Mucosa of descending colon (tissue), 3 donors: ENCODE measurements around the gene IL27RA. TPM values are rescaled to one million over a fixed set of nuclear protein-coding genes. Genes with fewer than 3 reads are reported as not detected.
"Not testable (repeated sequence)": the region's sequence is repeated elsewhere in the genome, so short reads cannot be mapped to it uniquely, and the experiment has no call there.

Experiments used
- ATAC-seq: fragments of 200-7000 bp; cut with Tn5 transposase; one replicate; pipeline ENCODE4 v1.9.1; 2020; ENCODE audit warnings: mild to moderate bottlenecking, moderate library complexity
- DNase-seq, 3 donors: peaks; one replicate each; pipeline ENCODE4 v3.0.0-alpha.2; 2020
- H3K36me3 ChIP-seq: fragments of 200-600 bp; one replicate; pipeline ENCODE4 v1.8.0; 2021; ENCODE audit warnings: low read depth, mild to moderate bottlenecking
- H3K4me1 ChIP-seq: fragments of 200-600 bp; one replicate; pipeline ENCODE4 v1.8.0; 2021; ENCODE audit warnings: low read depth, mild to moderate bottlenecking
- H3K4me3 ChIP-seq: fragments of 200-600 bp; one replicate; pipeline ENCODE4 v1.8.0; 2021; ENCODE audit warnings: mild to moderate bottlenecking
- H3K9me3 ChIP-seq: fragments of 200-600 bp; one replicate; pipeline ENCODE4 v1.8.0; 2021; ENCODE audit warnings: mild to moderate bottlenecking
- intact Hi-C, 2 donors: fragments of 100-400 bp; cut with DNase I in 1 of 2; cut with micrococcal nuclease in 1 of 2; formaldehyde crosslinking; loops; one replicate each; pipeline versions ENCODE4 v1.11.0 to v1.11.1; 2022; cut with DNase I, micrococcal nuclease
- total RNA-seq, 3 donors: library from RNA; stranded (reverse); fragmentation: NEBNext Ultra II Directional in 2 of 3; extraction: Animal tissue kit (Norgen Biotek cat#: 25700) in 2 of 3; gene quantifications; one replicate each; pipeline versions ENCODE4 v1.2.1 to v1.2.4, GENCODE V29; 2021 to 2023
- TF ChIP-seq, protein P1 (sequence below): fragments of 200-600 bp; IDR thresholded peaks from one replicate; pipeline ENCODE4 v1.8.0; 2022; ENCODE audit warnings: antibody characterized with exemption, mild to moderate bottlenecking
- donor health status: DM: no; HTN: no; CAD: no; lungs with moderate emphysema.
- donor health status: DM: no; HTN: no; CAD: no.
- donor health status: DM: no; HTN: yes; CAD: no.

Gene IL27RA
- total RNA-seq, 3 donors from 2014 or later: 2.0 to 3.1 (median 2.6) TPM

GRCh38 chr19:14006085-14006765 is 25.3 kb upstream of the IL27RA start, which contains the start of gene RFX1:
RFX1 (minus strand) TSS chr19:14006320; CDS start chr19:13993843, 12,477 bp downstream.
- intact Hi-C loops: loop anchor here in 1 of 2 donors (5.0 kb wide), 1 partner anchor 111 kb away; the partner anchor contains the start of gene PRKACA

DNA sequence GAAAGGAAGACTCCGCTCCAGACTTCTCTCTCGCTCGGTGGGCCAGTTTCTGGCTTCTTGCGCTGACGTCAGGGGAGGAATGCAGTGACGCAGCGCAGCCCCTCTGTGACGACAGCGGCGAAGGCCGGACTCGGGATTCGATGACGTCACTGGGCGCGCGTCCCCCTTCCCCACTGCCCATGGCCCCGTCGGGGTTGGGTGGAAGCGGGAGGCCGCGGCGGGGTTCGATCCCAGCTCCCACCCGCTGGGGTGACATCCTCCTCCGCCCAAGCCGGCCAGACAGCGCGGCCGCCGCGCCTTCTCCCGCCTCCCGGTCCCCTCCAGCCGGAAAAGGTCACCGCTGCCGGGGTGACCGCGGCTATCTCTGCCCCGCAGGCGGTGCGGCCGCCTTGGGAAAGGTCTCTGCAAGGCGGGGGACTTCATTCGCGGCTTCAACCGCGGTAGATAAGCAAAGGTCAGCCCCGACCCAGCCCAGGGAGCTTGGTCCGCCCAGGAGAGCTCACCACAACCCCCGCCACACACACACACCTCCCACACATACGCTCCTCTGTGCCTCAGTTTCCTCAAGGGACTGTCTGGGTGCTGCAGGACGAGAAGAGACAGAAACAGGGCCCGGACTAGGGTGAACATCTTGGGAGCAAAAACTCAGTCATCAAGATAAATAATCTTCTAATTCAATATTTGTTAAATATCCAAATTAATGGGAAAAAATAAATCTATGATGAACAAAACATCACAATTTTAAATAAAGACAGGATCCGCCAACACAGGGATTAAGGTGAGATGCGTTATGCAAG is 24.6 kb upstream of the IL27RA start:
- Histone ChIP-seq H3K36me3 (peaks cover 7% of the 10 kb centered on the region), H3K9me3 (no peaks in the 10 kb centered on the region), H3K4me1 (peaks cover 16% of the 10 kb centered on the region), H3K4me3 (peak overlapping the region; percentile 42)
- TF ChIP-seq, protein P1, sequence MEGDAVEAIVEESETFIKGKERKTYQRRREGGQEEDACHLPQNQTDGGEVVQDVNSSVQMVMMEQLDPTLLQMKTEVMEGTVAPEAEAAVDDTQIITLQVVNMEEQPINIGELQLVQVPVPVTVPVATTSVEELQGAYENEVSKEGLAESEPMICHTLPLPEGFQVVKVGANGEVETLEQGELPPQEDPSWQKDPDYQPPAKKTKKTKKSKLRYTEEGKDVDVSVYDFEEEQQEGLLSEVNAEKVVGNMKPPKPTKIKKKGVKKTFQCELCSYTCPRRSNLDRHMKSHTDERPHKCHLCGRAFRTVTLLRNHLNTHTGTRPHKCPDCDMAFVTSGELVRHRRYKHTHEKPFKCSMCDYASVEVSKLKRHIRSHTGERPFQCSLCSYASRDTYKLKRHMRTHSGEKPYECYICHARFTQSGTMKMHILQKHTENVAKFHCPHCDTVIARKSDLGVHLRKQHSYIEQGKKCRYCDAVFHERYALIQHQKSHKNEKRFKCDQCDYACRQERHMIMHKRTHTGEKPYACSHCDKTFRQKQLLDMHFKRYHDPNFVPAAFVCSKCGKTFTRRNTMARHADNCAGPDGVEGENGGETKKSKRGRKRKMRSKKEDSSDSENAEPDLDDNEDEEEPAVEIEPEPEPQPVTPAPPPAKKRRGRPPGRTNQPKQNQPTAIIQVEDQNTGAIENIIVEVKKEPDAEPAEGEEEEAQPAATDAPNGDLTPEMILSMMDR: no peak
- DNase-seq (peak in 1 of 3 donors; percentile 91), ATAC-seq (peak; percentile 27)
- intact Hi-C loops: loop anchor here in 1 of 2 donors (5.0 kb wide), 1 partner anchor 110 kb away; the partner anchor contains the start of gene PRKACA

More at GRCh38 chr19:14006085-14006765, 25.3 kb upstream of the IL27RA start, which contains the start of gene RFX1:
- TF ChIP-seq, protein P1: no peak
- DNase-seq (peak; percentile 100), ATAC-seq (peak; percentile 83)
- peaks cover 16% of the 10 kb centered on the region for H3K4me1 ChIP-seq
- peaks cover 7% of the 10 kb centered on the region for H3K36me3 ChIP-seq
- H3K4me3 ChIP-seq: peak within 1 kb of the TSS; percentile 42
- H3K9me3 ChIP-seq: no peaks in the 10 kb centered on the region

- H3K9me3 ChIP-seq: no peaks in the 10 kb centered on the region
- H3K36me3 ChIP-seq: no peaks in the 10 kb centered on the region
- no peaks in the 10 kb centered on the region for H3K4me1 ChIP-seq
- intact Hi-C loops: no loop called here
- DNase-seq: no peak
- TF ChIP-seq, protein P1: no peak
- no peak overlapping the region for H3K4me3 ChIP-seq
- no peak for ATAC-seq
Observed at GRCh38 chr19:14012378-14012915, 19.1 kb upstream of the IL27RA start.

DNA sequence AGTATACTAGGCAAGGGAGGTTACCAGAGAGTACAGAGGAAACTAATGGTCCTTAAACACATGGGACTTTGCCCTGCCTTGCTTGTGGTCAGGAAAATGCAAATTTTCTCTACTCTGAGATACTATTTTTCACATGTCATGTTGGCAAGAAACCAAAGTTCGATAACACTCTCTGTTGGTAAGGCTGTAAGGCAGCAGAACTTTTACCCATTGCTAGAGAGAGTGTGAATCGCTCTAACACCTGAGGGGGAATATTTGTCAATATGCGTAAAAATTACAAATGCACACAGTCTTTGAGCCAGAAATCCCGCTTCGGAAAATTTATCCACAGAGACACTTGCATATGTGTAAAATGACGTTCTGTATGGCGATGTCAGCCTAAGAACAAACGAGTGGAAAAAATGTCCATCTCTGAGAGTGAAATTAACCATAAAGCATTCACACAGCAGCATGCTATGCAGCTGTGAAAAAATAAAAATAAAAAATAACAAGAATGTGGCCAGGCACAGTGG is 16.0 kb upstream of the IL27RA start:
- no peak for DNase-seq
- peak; percentile 82 for ATAC-seq
- Histone ChIP-seq H3K9me3 (no peaks in the 10 kb centered on the region), H3K4me1 (no peaks in the 10 kb centered on the region), H3K4me3 (no peak overlapping the region), H3K36me3 (no peaks in the 10 kb centered on the region)
- TF ChIP-seq, protein P1: no peak
- intact Hi-C loops: no loop called here

GRCh38 chr19:14019100-14019499 is 12.5 kb upstream of the IL27RA start:
- Histone ChIP-seq H3K36me3 (no peaks in the 10 kb centered on the region), H3K4me1 (no peaks in the 10 kb centered on the region), H3K4me3 (no peak overlapping the region), H3K9me3 (no peaks in the 10 kb centered on the region)
- TF ChIP-seq, protein P1: no peak
- intact Hi-C loops: no loop called here
- DNase-seq (peak in 1 of 3 donors; percentile 24), ATAC-seq (no peak)

GRCh38 chr19:14019739-14020138 is 11.8 kb upstream of the IL27RA start:
- intact Hi-C loops, ATAC-seq, H3K9me3 ChIP-seq, H3K4me1 ChIP-seq, H3K4me3 ChIP-seq, H3K36me3 ChIP-seq: not testable (repeated sequence)
- peak in 1 of 3 donors; percentile 6 for DNase-seq
